GM23338 (cell line): Measurements from ENCODE around the gene DDB1. TPM values are rescaled to one million over a fixed set of nuclear protein-coding genes. Genes with fewer than 3 reads are reported as not detected.

ENCODE experiments used
- ATAC-seq: fragments of 200-7000 bp; cut with Tn5 transposase; 3 replicates; pipeline ENCODE4 v1.9.1; 2020
- DNase-seq: peaks from one replicate; pipeline ENCODE4 v3.0.0-alpha.2; 2015; ENCODE audit warnings: low spot score
- H2AFZ ChIP-seq: fragments of 200-600 bp; sonication (generic); 2 replicates; pipeline ENCODE4 v1.8.0; 2016; ENCODE audit warnings: antibody characterized with exemption, mild to moderate bottlenecking, moderate library complexity
- H3F3A ChIP-seq: fragments of 200-600 bp; sonication (generic); replicated peaks from 2 replicates; pipeline ENCODE4 v1.8.0; 2017; ENCODE audit warnings: antibody characterized with exemption, mixed run types, low read depth
- H3K27ac ChIP-seq: fragments of 200-600 bp; sonication (generic); 2 replicates; pipeline ENCODE4 v1.6.1; 2016; ENCODE audit warnings: low read depth
- H3K27me3 ChIP-seq: fragments of 200-600 bp; sonication (generic); 2 replicates; pipeline ENCODE4 v1.8.0; 2016; ENCODE audit warnings: mild to moderate bottlenecking, mixed run types, moderate library complexity; ENCODE audit not compliant: insufficient read depth
- H3K36me3 ChIP-seq: fragments of 200-600 bp; sonication (generic); 2 replicates; pipeline ENCODE4 v1.8.0; 2016; ENCODE audit warnings: mild to moderate bottlenecking; ENCODE audit not compliant: insufficient read depth
- H3K4me1 ChIP-seq: fragments of 200-600 bp; sonication (generic); 2 replicates; pipeline ENCODE4 v1.8.0; 2016; ENCODE audit warnings: mild to moderate bottlenecking, moderate library complexity; ENCODE audit not compliant: insufficient read depth
- H3K4me2 ChIP-seq: fragments of 200-600 bp; sonication (generic); 2 replicates; pipeline ENCODE4 v1.7.1; 2017; ENCODE audit warnings: mixed run types
- H3K4me3 ChIP-seq: fragments of 200-600 bp; sonication (generic); 2 replicates; pipeline ENCODE4 v1.6.1; 2016; ENCODE audit warnings: mixed run types
- H3K79me2 ChIP-seq: fragments of 200-600 bp; sonication (generic); replicated peaks from 2 replicates; pipeline ENCODE4 v1.8.0; 2017; ENCODE audit warnings: mild to moderate bottlenecking; ENCODE audit not compliant: insufficient read depth
- H3K9me2 ChIP-seq: fragments of 200-600 bp; sonication (generic); 2 replicates; pipeline ENCODE4 v1.8.0; 2017; ENCODE audit not compliant: insufficient read depth
- H4K20me1 ChIP-seq: fragments of 200-600 bp; sonication (generic); replicated peaks from 2 replicates; pipeline ENCODE4 v1.8.0; 2017; ENCODE audit warnings: mild to moderate bottlenecking; ENCODE audit not compliant: insufficient read depth
- H3K27ac Mint-ChIP-seq: 2 replicates; pipeline ENCODE4 v1.8.0; 2020; ENCODE audit warnings: inconsistent platforms, mild to moderate bottlenecking, moderate library complexity, mixed read lengths
- H3K27me3 Mint-ChIP-seq: 3 replicates; pipeline ENCODE4 v1.8.0; 2022; ENCODE audit warnings: low read depth, mild to moderate bottlenecking, moderate library complexity, mixed read lengths, inconsistent platforms; ENCODE audit not compliant: insufficient read depth, poor library complexity
- H3K36me3 Mint-ChIP-seq: 3 replicates; pipeline ENCODE4 v1.8.0; 2021; ENCODE audit warnings: low read depth, mild to moderate bottlenecking, inconsistent platforms, moderate library complexity, mixed read lengths
- H3K4me1 Mint-ChIP-seq: 3 replicates; pipeline ENCODE4 v1.8.0; 2020; ENCODE audit warnings: mild to moderate bottlenecking, inconsistent platforms, mixed read lengths
- H3K4me3 Mint-ChIP-seq: 3 replicates; pipeline ENCODE4 v1.8.0; 2021; ENCODE audit warnings: moderate library complexity, mild to moderate bottlenecking, inconsistent platforms, mixed read lengths
- H3K9me3 Mint-ChIP-seq: 3 replicates; pipeline ENCODE4 v1.8.0; 2020; ENCODE audit warnings: moderate library complexity, mild to moderate bottlenecking, inconsistent platforms, mixed read lengths
- CREB1 ChIP-seq: fragments of 250-450 bp; sonication (Bioruptor Pico); IDR thresholded peaks from 2 replicates; pipeline ENCODE4 v1.5.0; 2020; ENCODE audit warnings: low read depth, mild to moderate bottlenecking, moderate library complexity
- CTCF ChIP-seq, 2 experiments: fragments of 200-600 bp in 1 of 2; sonication (generic) in 1 of 2; conservative IDR thresholded peaks; 2 replicates each; pipeline versions ENCODE4 v1.5.1 to v1.6.1; 2016 to 2017; ENCODE audit warnings: antibody characterized with exemption in 2 of 2, low read depth in 2 of 2, mild to moderate bottlenecking in 2 of 2, moderate library complexity in 1 of 2
- ETS1 ChIP-seq: IDR thresholded peaks from 2 replicates; pipeline ENCODE4 v1.6.1; 2016; ENCODE audit warnings: antibody characterized with exemption
- EZH2 ChIP-seq: fragments of 200-600 bp; sonication (generic); IDR thresholded peaks from one replicate; pipeline ENCODE4 v1.8.0; 2017; ENCODE audit warnings: antibody characterized with exemption, mild to moderate bottlenecking, low read depth; ENCODE audit not compliant: unreplicated experiment
- EZH2phosphoT487 ChIP-seq: fragments of 200-600 bp; sonication (generic); IDR thresholded peaks from one replicate; pipeline ENCODE4 v1.8.1; 2018; ENCODE audit warnings: antibody characterized with exemption; ENCODE audit not compliant: unreplicated experiment
- JUNB ChIP-seq: IDR thresholded peaks from one replicate; pipeline ENCODE4 v1.6.1; 2016; ENCODE audit warnings: antibody characterized with exemption; ENCODE audit not compliant: unreplicated experiment
- NANOG ChIP-seq: IDR thresholded peaks from 2 replicates; pipeline ENCODE4 v1.6.1; 2016; ENCODE audit warnings: antibody characterized with exemption, borderline replicate concordance
- REST ChIP-seq: IDR thresholded peaks from one replicate; pipeline ENCODE4 v1.6.1; 2018; ENCODE audit warnings: antibody characterized with exemption; ENCODE audit not compliant: unreplicated experiment
- STAT1 ChIP-seq: IDR thresholded peaks from one replicate; pipeline ENCODE4 v1.6.1; 2016; ENCODE audit warnings: antibody characterized with exemption; ENCODE audit not compliant: unreplicated experiment
- ZNF114 ChIP-seq: fragments of 250-450 bp; sonication (Bioruptor Pico); IDR thresholded peaks from 2 replicates; pipeline ENCODE4 v1.5.0; 2020; ENCODE audit warnings: mild to moderate bottlenecking, moderate library complexity
- ZNF331 ChIP-seq: fragments of 250-450 bp; sonication (Bioruptor Pico); IDR thresholded peaks from 2 replicates; pipeline ENCODE4 v1.5.0; 2020; ENCODE audit warnings: low read depth, mild to moderate bottlenecking, moderate library complexity
- polyA plus RNA-seq: library from polyadenylated mRNA; unstranded; fragments of >200 nt; fragmentation: Nextera tagmentation; extraction: Ambion mirVana; gene quantifications from 2 replicates; pipeline ENCODE4 v1.2.1, GENCODE V29; 2016
- total RNA-seq: library from RNA; depleted of rRNA; stranded (reverse); fragments of >200 nt; shearing (Covaris generic); gene quantifications from 2 replicates; pipeline ENCODE4 v1.2.3, GENCODE V29; 2014

The DDB1 gene
- total and polyA plus RNA-seq, 2 experiments from 2014 or later, result 102 to 282 TPM

- no peak overlapping the region for H3K27ac Mint-ChIP-seq
- Histone ChIP-seq H2AFZ (no peak overlapping the region), H3K27me3 (no peaks in the 10 kb centered on the region), H3K79me2 (no peaks in the 10 kb centered on the region), H3F3A (no peaks in the 10 kb centered on the region), H3K4me1 (no peaks in the 10 kb centered on the region), H3K9me2 (no peaks in the 10 kb centered on the region), H3K4me2 (no peak overlapping the region), H3K27ac (no peak overlapping the region), H3K4me3 (no peak overlapping the region), H3K36me3 (no peaks in the 10 kb centered on the region), H4K20me1 (no peaks in the 10 kb centered on the region)
- peaks cover 2% of the 10 kb centered on the region; the same call in 2 of the 3 replicates for H3K4me1 Mint-ChIP-seq
- H3K4me3 Mint-ChIP-seq, result no peak overlapping the region
- H3K27me3 Mint-ChIP-seq, result peaks cover 6% of the 10 kb centered on the region
- no peak for TF ChIP-seq EZH2
- ATAC-seq (no peak), DNase-seq (no peak)
- peaks cover 20% of the 10 kb centered on the region for H3K36me3 Mint-ChIP-seq
- no peaks in the 10 kb centered on the region for H3K9me3 Mint-ChIP-seq
These were observed 17.4 kb upstream of the DDB1 start for GRCh38 chr11:61350336-61350735.

- no peak overlapping the region for H3K27ac ChIP-seq
- H4K20me1 ChIP-seq, result no peaks in the 10 kb centered on the region
- Mint-ChIP-seq H3K4me1 (peaks cover 2% of the 10 kb centered on the region; the same call in 2 of the 3 replicates), H3K27ac (no peak overlapping the region), H3K36me3 (peaks cover 20% of the 10 kb centered on the region), H3K9me3 (no peaks in the 10 kb centered on the region), H3K4me3 (no peak overlapping the region), H3K27me3 (peaks cover 6% of the 10 kb centered on the region)
- H2AFZ ChIP-seq, result no peak overlapping the region
- no peak for ATAC-seq
- H3K79me2 ChIP-seq, result no peaks in the 10 kb centered on the region
- H3K36me3 ChIP-seq, result no peaks in the 10 kb centered on the region
- H3K4me2 ChIP-seq, result no peak overlapping the region
- H3K4me1 ChIP-seq, result no peaks in the 10 kb centered on the region
- H3K9me2 ChIP-seq, result no peaks in the 10 kb centered on the region
- no peak for DNase-seq
- no peaks in the 10 kb centered on the region for H3K27me3 ChIP-seq
- no peaks in the 10 kb centered on the region for H3F3A ChIP-seq
- H3K4me3 ChIP-seq, result no peak overlapping the region
- TF ChIP-seq NANOG (no peak), ETS1 (no peak), CREB1 (CRISPR knock-in tag) (no peak), ZNF114 (CRISPR knock-in tag) (no peak), EZH2phosphoT487 (no peak), STAT1 (no peak), EZH2 (no peak), REST (no peak), ZNF331 (CRISPR knock-in tag) (no peak), JUNB (no peak), CTCF (conservative IDR thresholded peaks at IDR 0.05; ENCODE audit: low read depth in 2 of 2) (no peak)
These were observed 17.0 kb upstream of the DDB1 start for GRCh38 chr11:61349916-61350315.
